CD1c-positive myeloid dendritic cell (primary cell): ENCODE measurements around the gene EPB41L4A.
"Not testable (repeated sequence)": the region's sequence is repeated elsewhere in the genome, so short reads cannot be mapped to it uniquely, and the experiment has no call there.

ENCODE experiments used
- DNase-seq: peaks from one replicate; pipeline ENCODE4 v3.0.0-alpha.2; 2016; ENCODE audit errors: extremely low spot score

Gene EPB41L4A, protein sequence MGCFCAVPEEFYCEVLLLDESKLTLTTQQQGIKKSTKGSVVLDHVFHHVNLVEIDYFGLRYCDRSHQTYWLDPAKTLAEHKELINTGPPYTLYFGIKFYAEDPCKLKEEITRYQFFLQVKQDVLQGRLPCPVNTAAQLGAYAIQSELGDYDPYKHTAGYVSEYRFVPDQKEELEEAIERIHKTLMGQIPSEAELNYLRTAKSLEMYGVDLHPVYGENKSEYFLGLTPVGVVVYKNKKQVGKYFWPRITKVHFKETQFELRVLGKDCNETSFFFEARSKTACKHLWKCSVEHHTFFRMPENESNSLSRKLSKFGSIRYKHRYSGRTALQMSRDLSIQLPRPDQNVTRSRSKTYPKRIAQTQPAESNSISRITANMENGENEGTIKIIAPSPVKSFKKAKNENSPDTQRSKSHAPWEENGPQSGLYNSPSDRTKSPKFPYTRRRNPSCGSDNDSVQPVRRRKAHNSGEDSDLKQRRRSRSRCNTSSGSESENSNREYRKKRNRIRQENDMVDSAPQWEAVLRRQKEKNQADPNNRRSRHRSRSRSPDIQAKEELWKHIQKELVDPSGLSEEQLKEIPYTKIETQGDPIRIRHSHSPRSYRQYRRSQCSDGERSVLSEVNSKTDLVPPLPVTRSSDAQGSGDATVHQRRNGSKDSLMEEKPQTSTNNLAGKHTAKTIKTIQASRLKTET

GRCh38 chr5:112419164-112419985 lies at the start of gene EPB41L4A:
EPB41L4A (minus strand) TSS chr5:112419277; CDS start chr5:112419039, 238 bp downstream.
- DNase-seq, result peak; percentile 5

- DNase-seq, result no peak
Observed at GRCh38 chr5:112467485-112467884, 48.4 kb upstream of the EPB41L4A start.

- DNase-seq, result not testable (repeated sequence)
Observed at GRCh38 chr5:112466261-112466660, 47.2 kb upstream of the EPB41L4A start.

GRCh38 chr5:112447187-112447760 lies 28.2 kb upstream of the EPB41L4A start:
- not testable (repeated sequence) for DNase-seq

DNA sequence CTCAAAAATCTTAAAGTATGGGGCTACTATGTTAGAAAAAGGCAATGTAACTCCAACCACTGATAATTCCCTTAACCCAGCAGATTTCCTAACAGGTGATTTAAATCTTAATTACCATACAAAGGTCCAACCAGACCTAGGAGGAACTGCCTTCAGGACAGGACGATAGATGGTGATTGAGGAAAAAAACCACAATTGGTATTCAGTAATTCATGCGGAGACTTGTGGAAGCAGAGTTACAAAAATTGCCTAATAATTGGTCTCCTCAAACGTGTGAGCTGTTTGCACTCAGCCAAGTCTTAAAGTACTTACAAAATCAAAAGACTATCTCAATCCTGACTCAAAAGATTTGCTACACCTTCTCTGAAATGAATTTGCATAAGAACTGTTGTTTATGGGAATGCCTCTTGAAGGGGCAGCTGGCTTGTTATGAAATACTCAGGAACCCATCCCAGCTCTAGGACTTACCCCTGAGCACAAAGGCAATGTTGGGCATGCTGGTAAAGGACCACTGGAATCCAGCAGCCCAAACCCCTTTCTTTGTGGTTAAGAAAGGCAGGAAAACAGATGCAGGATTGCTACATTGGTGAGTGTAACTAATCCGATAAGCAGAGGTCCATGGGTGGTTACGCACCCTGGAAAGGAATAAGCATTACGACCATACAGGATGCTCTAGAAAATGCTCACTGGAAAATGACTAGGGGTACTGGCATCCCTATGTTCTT lies 26.7 kb upstream of the EPB41L4A start:
- no peak for DNase-seq

DNA sequence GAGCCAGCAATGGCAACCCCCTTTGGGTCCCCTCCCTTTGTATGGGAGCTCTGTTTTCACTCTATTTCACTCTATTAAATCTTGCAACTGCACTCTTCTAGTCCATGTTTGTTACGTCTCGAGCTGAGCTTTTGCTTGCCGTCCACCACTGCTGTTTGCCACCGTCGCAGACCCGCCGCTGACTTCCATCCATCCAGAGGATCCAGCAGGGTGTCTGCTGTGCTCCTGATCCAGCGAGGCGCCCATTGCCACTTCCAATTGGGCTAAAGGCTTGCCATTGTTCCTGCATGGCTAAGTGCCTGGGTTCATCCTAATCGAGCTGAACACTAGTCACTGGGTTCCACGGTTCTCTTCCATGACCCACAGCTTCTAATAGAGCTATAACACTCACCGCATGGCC lies 24.9 kb upstream of the EPB41L4A start:
- DNase-seq, result not testable (repeated sequence)

- no peak for DNase-seq
Observed at GRCh38 chr5:112440031-112440430, 21.0 kb upstream of the EPB41L4A start.

DNA sequence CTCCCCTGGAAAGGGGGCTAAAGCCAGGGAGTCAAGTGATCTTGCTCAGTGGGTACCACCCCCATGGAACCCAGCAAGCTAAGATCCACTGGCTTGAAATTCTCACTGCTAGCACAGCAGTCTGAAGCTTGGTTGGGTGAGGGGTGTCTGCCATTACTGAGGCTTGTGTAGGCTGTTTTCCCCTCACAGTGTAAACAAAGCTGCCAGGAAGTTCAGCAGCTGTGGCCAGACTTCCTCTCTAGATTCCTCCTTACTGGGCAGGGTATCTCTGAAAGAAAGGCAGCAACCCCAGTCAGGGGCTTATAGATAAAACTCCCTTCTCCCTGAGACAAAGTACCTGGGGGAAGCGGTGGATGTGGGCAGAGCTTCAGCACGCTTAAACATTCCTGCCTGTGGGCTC lies 17.1 kb upstream of the EPB41L4A start:
- DNase-seq, result no peak

DNA sequence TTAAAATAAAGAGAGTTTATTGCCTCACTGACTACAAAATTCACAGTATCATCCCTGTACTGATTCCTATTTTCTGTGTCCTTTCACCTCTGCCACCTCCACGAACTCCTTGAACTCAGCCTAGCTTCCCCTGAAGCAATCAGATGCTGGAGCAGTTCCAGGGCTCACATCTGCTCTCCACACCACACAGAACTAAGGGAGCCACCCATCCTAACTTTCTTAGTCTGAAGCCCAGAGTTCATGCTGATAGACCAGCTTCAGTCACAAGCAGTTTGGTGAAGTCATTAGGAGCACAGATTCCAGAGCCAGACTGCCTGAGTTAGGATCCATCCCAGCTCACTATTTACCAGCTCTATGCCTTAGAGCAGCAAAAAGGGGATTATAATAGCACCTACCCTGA lies 15.6 kb upstream of the EPB41L4A start:
- no peak for DNase-seq

DNA sequence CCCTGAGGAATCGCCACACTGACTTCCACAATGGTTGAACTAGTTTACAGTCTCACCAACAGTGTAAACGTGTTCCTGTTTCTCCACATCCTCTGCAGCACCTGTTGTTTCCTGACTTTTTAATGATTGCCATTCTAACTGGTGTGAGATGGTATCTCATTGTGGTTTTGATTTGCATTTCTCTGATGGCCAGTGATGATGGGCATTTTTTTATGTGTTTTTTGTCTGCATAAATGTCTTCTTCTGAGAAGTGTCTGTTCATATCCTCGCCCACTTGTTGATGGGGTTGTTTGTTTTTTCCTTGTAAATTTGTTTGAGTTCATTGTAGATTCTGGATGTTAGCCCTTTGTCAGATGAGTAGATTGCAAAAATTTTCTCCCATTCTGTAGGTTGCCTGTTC lies 7.1 kb upstream of the EPB41L4A start:
- DNase-seq, result not testable (repeated sequence)

- peak; percentile 38 for DNase-seq
Observed at GRCh38 chr5:112419986-112420864, 1.1 kb upstream of the EPB41L4A start.

GRCh38 chr5:112418659-112419163 lies 366 bp downstream of the EPB41L4A start:
- no peak for DNase-seq

DNA sequence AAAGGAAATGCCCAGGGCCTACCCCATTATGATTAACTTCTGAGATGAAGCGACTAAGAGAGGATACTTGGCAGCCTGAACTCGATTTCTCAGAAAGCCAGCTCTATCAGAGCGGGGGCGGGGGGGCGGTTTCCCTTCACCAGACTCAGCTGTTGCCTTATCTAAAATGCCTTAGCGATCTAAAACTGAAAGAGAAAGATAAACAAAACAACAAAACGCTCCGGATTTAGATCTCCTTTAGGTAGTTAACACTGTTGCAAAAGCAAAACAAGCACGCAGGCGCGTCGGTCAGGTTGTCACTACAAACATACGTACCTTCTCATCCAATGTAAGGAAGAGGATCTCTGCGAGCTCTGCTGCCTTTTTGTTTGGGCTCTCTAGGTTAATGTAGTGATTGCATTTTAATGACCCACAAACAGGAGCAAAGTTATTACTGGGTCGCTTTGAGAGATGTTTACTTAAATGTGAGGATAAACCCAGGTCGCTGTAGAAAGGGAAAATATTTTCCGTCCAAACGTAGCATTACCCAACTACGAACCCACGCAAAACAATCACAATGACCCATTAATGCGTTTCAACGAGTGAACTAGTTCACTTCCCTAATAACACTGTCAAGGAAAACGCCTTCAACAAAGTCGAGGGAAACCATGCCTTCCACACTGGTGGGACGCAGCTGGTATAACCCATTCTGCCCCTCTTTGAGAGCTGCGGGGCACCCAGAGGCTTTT lies 982 bp downstream of the EPB41L4A start:
- DNase-seq, result peak; percentile 62

- no peak for DNase-seq
Observed at GRCh38 chr5:112415552-112415951, 3.5 kb downstream of the EPB41L4A start.

DNA sequence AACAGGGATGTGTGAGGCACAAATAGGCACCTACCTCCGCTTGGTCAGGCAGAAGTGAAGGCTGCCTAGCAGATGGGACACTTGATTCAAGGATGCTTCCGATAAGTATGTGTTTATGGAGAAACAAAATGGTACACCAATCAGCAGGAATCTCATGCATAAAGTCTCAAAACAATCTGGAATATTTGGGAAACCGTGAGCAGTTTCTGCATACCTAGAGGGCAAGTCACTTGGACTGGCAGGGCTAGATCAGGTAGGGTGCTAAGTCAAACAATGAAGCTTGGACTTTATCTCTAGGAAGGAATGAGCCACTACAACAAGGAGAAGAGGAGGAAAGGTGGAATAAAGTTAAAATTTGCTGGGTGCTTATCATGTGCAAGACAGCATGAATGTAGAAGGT lies 5.5 kb downstream of the EPB41L4A start:
- no peak for DNase-seq

GRCh38 chr5:112412346-112412745 lies 6.7 kb downstream of the EPB41L4A start:
- DNase-seq, result no peak

DNA sequence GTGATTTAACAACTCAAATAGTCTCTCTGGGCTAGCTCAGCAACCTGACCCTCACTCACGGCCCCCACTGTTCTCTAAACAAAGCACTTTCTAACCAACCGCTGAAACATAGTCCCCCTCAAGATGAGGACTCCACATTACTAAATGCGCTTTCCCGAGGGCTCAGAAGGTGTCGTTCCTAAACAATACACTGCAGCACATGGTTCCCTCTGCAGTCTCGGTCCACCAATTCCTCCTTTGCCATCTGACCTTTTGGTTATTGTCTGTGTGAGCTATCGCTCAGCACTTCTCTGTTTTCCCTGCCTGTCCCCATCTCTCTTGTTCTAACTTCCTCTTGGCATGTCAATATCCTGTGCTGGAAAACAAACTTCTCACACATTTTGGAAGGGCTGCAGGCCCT lies 7.2 kb downstream of the EPB41L4A start:
- no peak for DNase-seq

GRCh38 chr5:112407666-112408065 lies 11.4 kb downstream of the EPB41L4A start:
- no peak for DNase-seq

GRCh38 chr5:112407240-112407639 lies 11.8 kb downstream of the EPB41L4A start:
- no peak for DNase-seq
